Naive thymus-derived CD4-positive, alpha-beta T cell (primary cell): ENCODE measurements around the gene WNT11. TPM values are rescaled to one million over a fixed set of nuclear protein-coding genes. Genes with fewer than 3 reads are reported as not detected.
A peak's percentile ranks its signal among the peaks of the same experiment; 100 is the strongest.

Experiments used
- ATAC-seq: fragments of 150-1000 bp; cut with Tn5 transposase; 2 replicates; pipeline ENCODE4 v1.10.0; 2021; ENCODE audit warnings: mild to moderate bottlenecking, moderate library complexity
- CTCF ChIA-PET: fragments of 350-600 bp; sonication (Branson Sonifier 250); formaldehyde crosslinking; loops from one replicate; lab custom pipeline; 2021; ENCODE audit warnings: antibody characterized with exemption; lab: Charles Lee
- POLR2A ChIA-PET: fragments of 350-600 bp; sonication (Branson Sonifier 250); formaldehyde crosslinking; loops from one replicate; lab custom pipeline; 2021; ENCODE audit warnings: antibody characterized with exemption, inconsistent platforms; lab: Charles Lee
- DNase-seq, 9 donors: peaks; one replicate each; pipeline versions ENCODE4 v3.0.0 to v3.0.0-alpha.2; 2020 to 2022; ENCODE audit warnings: mixed read lengths in 1 of 9
- H3K27ac ChIP-seq: one replicate; pipeline ENCODE4 v1.7.0; 2013; ENCODE audit warnings: mild to moderate bottlenecking, low read depth, low read length, moderate library complexity
- H3K27me3 ChIP-seq, 2 donors: one replicate each; pipeline ENCODE4 v1.7.0; 2013; ENCODE audit warnings: low read length in 2 of 2, mild to moderate bottlenecking in 2 of 2, moderate library complexity in 2 of 2; ENCODE audit not compliant: control insufficient read depth in 2 of 2, insufficient read depth in 2 of 2
- H3K36me3 ChIP-seq, 3 experiments: 1 replicate in 2 of 3; 2 replicates in 1 of 3; pipeline ENCODE4 v1.7.0; 2013; ENCODE audit warnings: low read length in 3 of 3, mild to moderate bottlenecking in 3 of 3, moderate library complexity in 1 of 3; ENCODE audit not compliant: insufficient read depth in 3 of 3, control insufficient read depth in 2 of 3
- H3K4me1 ChIP-seq, 2 donors: one replicate each; pipeline ENCODE4 v1.7.0; 2013; ENCODE audit warnings: low read length in 2 of 2, mild to moderate bottlenecking in 2 of 2, moderate library complexity in 1 of 2; ENCODE audit not compliant: control insufficient read depth in 2 of 2, insufficient read depth in 2 of 2
- H3K4me3 ChIP-seq: 2 replicates; pipeline ENCODE4 v1.7.0; 2013; ENCODE audit warnings: mild to moderate bottlenecking, low read length
- H3K9me3 ChIP-seq, 3 experiments: 1 replicate in 2 of 3; 2 replicates in 1 of 3; pipeline ENCODE4 v1.7.0; 2013; ENCODE audit warnings: low read length in 3 of 3; ENCODE audit not compliant: control insufficient read depth in 2 of 3
- H3K27ac Mint-ChIP-seq, 9 donors: one replicate each; pipeline ENCODE4 v1.8.0; 2020 to 2022; ENCODE audit warnings: mixed read lengths in 9 of 9, mild to moderate bottlenecking in 8 of 9, moderate library complexity in 5 of 9, inconsistent platforms in 2 of 9
- H3K27me3 Mint-ChIP-seq, 5 donors: one replicate each; pipeline ENCODE4 v1.8.0; 2021 to 2022; ENCODE audit warnings: mixed read lengths in 5 of 5, mild to moderate bottlenecking in 1 of 5
- H3K36me3 Mint-ChIP-seq, 5 donors: one replicate each; pipeline ENCODE4 v1.8.0; 2020 to 2022; ENCODE audit warnings: mixed read lengths in 5 of 5, mild to moderate bottlenecking in 3 of 5, inconsistent platforms in 1 of 5
- H3K4me1 Mint-ChIP-seq, 7 donors: one replicate each; pipeline ENCODE4 v1.8.0; 2020 to 2022; ENCODE audit warnings: mixed read lengths in 7 of 7, mild to moderate bottlenecking in 3 of 7, inconsistent platforms in 1 of 7
- H3K4me3 Mint-ChIP-seq, 10 donors: one replicate each; pipeline ENCODE4 v1.8.0; 2020 to 2022; ENCODE audit warnings: mild to moderate bottlenecking in 10 of 10, mixed read lengths in 10 of 10, moderate library complexity in 6 of 10, inconsistent platforms in 2 of 10
- H3K9me3 Mint-ChIP-seq, 11 donors: one replicate each; pipeline ENCODE4 v1.8.0; 2020 to 2022; ENCODE audit warnings: mixed read lengths in 11 of 11, mild to moderate bottlenecking in 4 of 11, inconsistent platforms in 1 of 11, moderate library complexity in 1 of 11
- intact Hi-C, 2 donors: fragments of 100-400 bp; cut with micrococcal nuclease; formaldehyde crosslinking; loops; one replicate each; pipeline ENCODE4 v1.15.1; 2023
- polyA plus RNA-seq, 2 donors: library from polyadenylated mRNA; unstranded; fragments of 300-500 nt; fragmentation: Illumina TruSeq; gene quantifications; one replicate each; pipeline ENCODE4 v1.2.3, GENCODE V29; 2021
- total RNA-seq, 6 experiments: library from RNA in 5 of 6; stranded (reverse) in 5 of 6; gene quantifications; 1 replicate in 5 of 6; 2 replicates in 1 of 6; pipeline ENCODE4 v1.2.3 and lab custom pipeline; 2021 to 2026

The WNT11 gene
- total and polyA plus RNA-seq, 7 experiments from 2014 or later: 0.16 to 0.45 (median 0.27) TPM; not detected in 4

DNA sequence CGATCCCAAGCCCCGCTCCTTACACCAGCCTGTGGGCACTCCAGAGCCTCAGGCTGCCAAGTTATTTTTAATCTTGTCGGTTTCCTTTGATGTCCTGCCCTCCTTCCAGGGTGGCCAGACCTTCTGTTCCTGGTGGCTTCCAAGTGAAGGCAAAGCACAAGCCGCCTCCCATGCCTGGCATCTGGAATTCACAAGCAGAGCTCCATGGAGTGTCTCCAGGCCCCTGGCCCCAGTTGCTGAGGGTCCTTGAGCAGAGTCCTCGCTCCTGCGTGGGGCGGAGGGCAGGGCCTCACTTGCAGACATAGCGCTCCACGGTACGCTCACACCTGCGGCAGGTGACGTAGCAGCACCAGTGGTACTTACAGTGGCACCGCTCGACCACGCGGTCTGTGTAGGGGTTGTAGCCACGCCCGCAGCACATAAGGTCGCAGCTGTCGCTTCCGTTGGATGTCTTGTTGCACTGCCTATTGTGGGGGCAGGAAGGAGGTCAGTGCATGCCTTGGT lies 19.5 kb downstream of the WNT11 start:
- no peaks in the 10 kb centered on the region for H3K36me3 ChIP-seq
- ATAC-seq (no peak), DNase-seq (no peak)
- no peak overlapping the region for H3K27ac ChIP-seq
- Mint-ChIP-seq H3K27ac (no peak overlapping the region), H3K9me3 (no peaks in the 10 kb centered on the region), H3K4me3 (no peak overlapping the region), H3K4me1 (peaks cover 0 to 2% (median 0%) of the 10 kb centered on the region in 7 donors), H3K27me3 (no peaks in the 10 kb centered on the region), H3K36me3 (no peaks in the 10 kb centered on the region)
- intact Hi-C loops: no loop called here
- no peak overlapping the region for H3K4me3 ChIP-seq
- H3K4me1 ChIP-seq: no peaks in the 10 kb centered on the region
- ChIA-PET CTCF (interaction anchor here (0.6 kb wide), 1 partner anchor 87 kb away, joined by 3 read pairs; no protein-coding TSS in a partner anchor), POLR2A (no interaction called here)
- no peaks in the 10 kb centered on the region for H3K27me3 ChIP-seq
- no peaks in the 10 kb centered on the region for H3K9me3 ChIP-seq

DNA sequence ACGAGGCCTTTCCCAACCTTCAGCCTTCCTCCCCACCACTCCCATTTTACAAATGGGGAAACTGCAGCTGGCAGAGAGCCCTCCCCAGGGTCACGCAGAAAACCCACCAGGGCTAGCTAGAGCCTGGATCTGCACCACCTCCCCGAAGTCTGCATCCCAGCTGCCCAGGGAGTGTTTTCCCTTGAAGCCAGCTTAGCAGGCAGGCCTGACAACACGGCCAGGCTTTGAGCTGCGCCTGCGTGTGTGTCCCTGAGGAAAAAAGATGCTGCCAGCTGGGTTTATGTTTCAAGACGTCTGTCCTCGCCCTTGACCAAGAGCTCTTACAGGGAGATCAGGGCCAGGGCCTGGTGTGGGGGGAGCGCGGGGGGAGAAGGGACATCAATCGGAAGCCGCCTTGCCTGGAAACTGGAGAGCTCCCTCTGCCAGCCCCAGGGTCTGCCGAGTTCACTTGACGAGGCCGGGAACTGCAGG lies 20.3 kb downstream of the WNT11 start:
- H3K4me3 ChIP-seq: no peak overlapping the region
- no peaks in the 10 kb centered on the region for H3K4me1 ChIP-seq
- no peak overlapping the region for H3K4me3 Mint-ChIP-seq
- no peaks in the 10 kb centered on the region for H3K36me3 ChIP-seq
- H3K9me3 Mint-ChIP-seq: no peaks in the 10 kb centered on the region
- ATAC-seq (no peak), DNase-seq (no peak)
- ChIA-PET POLR2A (no interaction called here), CTCF (no interaction called here)
- intact Hi-C loops: no loop called here
- no peaks in the 10 kb centered on the region for H3K9me3 ChIP-seq
- H3K27ac Mint-ChIP-seq: peak overlapping the region in 1 of 9 donors; percentile 47
- no peak overlapping the region for H3K27ac ChIP-seq
- peaks cover 0 to 2% (median 0%) of the 10 kb centered on the region in 7 donors for H3K4me1 Mint-ChIP-seq
- no peaks in the 10 kb centered on the region for H3K36me3 Mint-ChIP-seq
- H3K27me3 ChIP-seq: no peaks in the 10 kb centered on the region
- no peaks in the 10 kb centered on the region for H3K27me3 Mint-ChIP-seq

DNA sequence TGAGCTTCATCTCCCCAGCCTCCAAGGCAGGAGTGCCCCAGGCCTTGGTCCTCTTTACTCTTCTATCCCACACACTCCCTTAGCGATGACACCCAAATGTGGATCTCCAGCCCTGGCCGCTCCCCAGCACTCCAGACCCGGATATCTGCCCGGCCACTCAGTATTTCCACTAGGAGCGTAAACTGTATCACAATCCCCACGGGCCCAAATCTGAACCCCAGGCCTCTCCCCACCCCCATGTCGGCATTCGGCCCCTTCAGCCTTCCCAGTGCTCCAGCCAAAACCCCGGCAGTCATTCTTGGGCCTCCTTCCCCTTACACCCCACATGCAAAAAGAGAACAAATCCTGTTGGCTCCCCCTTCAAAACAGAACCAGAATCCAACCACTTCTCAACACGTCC lies 20.8 kb downstream of the WNT11 start:
- no peak for ATAC-seq
- CTCF ChIA-PET: no interaction called here

DNA sequence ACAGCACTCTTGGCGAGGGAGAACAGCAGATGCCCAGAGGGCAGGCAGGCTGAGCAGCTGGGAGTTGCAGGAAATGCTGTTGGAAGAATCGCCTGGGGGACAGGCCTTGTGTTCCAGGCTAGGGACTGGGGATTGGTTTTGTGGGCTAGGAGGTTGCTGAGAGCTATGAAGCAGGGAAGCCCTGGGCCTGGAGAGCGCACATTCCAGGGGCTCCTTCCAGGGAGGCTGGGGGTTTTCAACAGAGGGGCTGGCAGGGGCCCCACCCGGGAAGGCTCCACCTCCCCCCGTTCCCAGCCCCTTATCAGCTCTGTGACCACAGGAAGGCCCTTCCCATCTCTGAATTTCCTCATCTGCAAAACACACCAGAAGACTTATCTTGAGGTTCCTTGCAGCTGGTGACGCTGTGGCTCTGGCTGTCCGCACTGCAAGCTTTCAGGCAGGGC lies 21.7 kb downstream of the WNT11 start:
- peak overlapping the region in 1 of 10 donors; percentile 17 for H3K4me3 Mint-ChIP-seq
- no peaks in the 10 kb centered on the region for H3K9me3 Mint-ChIP-seq
- DNase-seq: no peak
- H3K27me3 ChIP-seq: no peaks in the 10 kb centered on the region
- intact Hi-C loops: no loop called here
- no peaks in the 10 kb centered on the region for H3K27me3 Mint-ChIP-seq
- no peak for ATAC-seq
- no peaks in the 10 kb centered on the region for H3K4me1 ChIP-seq
- ChIA-PET POLR2A (no interaction called here), CTCF (no interaction called here)
- H3K4me1 Mint-ChIP-seq: peaks cover 0 to 2% (median 0%) of the 10 kb centered on the region in 7 donors
- no peak overlapping the region for H3K4me3 ChIP-seq
- no peaks in the 10 kb centered on the region for H3K36me3 Mint-ChIP-seq
- no peaks in the 10 kb centered on the region for H3K36me3 ChIP-seq
- H3K9me3 ChIP-seq: no peaks in the 10 kb centered on the region
- H3K27ac ChIP-seq: no peak overlapping the region
- no peak overlapping the region for H3K27ac Mint-ChIP-seq

More for the DNA sequence above, 20.8 kb downstream of the WNT11 start:
- intact Hi-C loops: no loop called here
- Mint-ChIP-seq H3K36me3 (no peaks in the 10 kb centered on the region), H3K9me3 (no peaks in the 10 kb centered on the region), H3K27me3 (no peaks in the 10 kb centered on the region), H3K27ac (peak overlapping the region in 1 of 9 donors; percentile 47), H3K4me1 (peaks cover 0 to 2% (median 0%) of the 10 kb centered on the region in 7 donors), H3K4me3 (no peak overlapping the region)
- H3K36me3 ChIP-seq: no peaks in the 10 kb centered on the region
- H3K27ac ChIP-seq: no peak overlapping the region
- H3K27me3 ChIP-seq: no peaks in the 10 kb centered on the region
- no peaks in the 10 kb centered on the region for H3K4me1 ChIP-seq
- H3K4me3 ChIP-seq: no peak overlapping the region
- no peak for DNase-seq
- H3K9me3 ChIP-seq: no peaks in the 10 kb centered on the region
- POLR2A ChIA-PET: no interaction called here

DNA sequence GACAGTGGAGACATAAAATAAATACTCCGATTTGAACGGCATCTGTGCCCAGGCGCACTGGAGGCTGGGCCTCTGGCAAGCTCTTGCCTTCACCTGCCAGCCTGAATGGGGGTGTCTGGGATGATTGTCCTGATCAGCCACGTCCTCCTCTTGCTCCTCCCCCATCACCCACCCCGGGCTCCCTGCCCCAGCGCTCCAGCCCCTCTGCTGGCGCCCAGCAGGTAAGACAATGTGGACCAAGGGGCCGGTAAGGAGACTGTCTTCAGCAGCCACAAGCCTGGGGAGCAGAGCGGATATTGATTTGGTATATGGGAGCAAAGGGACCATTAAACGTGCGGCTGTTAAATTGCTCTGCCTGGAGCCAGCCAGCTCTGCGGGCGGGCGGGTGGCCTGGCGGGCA lies 24.9 kb downstream of the WNT11 start:
- no peak for DNase-seq
- H3K27ac ChIP-seq: no peak overlapping the region
- H3K4me3 Mint-ChIP-seq: no peak overlapping the region
- no peaks in the 10 kb centered on the region for H3K27me3 ChIP-seq
- CTCF ChIA-PET: no interaction called here
- POLR2A ChIA-PET: no interaction called here
- H3K36me3 Mint-ChIP-seq: no peaks in the 10 kb centered on the region
- H3K27me3 Mint-ChIP-seq: no peaks in the 10 kb centered on the region
- H3K36me3 ChIP-seq: no peaks in the 10 kb centered on the region
- ATAC-seq: no peak
- no peak overlapping the region for H3K27ac Mint-ChIP-seq
- intact Hi-C loops: no loop called here
- no peaks in the 10 kb centered on the region for H3K4me1 ChIP-seq
- peaks cover 0 to 2% (median 0%) of the 10 kb centered on the region in 7 donors for H3K4me1 Mint-ChIP-seq
- H3K4me3 ChIP-seq: no peak overlapping the region
- H3K9me3 Mint-ChIP-seq: no peaks in the 10 kb centered on the region
- no peaks in the 10 kb centered on the region for H3K9me3 ChIP-seq

DNA sequence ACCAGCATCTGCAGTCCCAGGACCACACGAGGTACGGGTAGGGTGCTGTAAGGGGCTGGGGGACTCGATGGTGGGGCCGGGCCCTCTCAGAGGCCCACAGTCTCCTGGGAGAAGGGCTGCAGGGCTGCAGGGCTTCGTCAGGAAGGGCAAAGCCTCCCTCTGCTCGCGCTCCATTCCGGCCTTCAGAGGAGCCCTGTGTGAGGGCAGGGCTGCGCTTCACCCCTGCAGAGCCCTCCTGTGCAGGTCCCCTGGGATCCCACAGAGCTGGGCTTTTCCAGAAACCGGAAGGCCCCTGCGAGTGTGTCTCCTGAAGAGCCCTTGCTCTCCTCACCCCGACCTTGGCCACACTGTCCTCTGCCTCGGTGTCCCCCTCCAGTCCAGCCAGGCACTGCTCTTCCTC lies 27.2 kb downstream of the WNT11 start:
- Histone ChIP-seq H3K27me3 (no peaks in the 10 kb centered on the region), H3K27ac (no peak overlapping the region), H3K4me1 (no peaks in the 10 kb centered on the region), H3K9me3 (no peaks in the 10 kb centered on the region), H3K36me3 (no peaks in the 10 kb centered on the region), H3K4me3 (no peak overlapping the region)
- DNase-seq (no peak), ATAC-seq (no peak)
- Mint-ChIP-seq H3K9me3 (no peaks in the 10 kb centered on the region), H3K36me3 (no peaks in the 10 kb centered on the region), H3K27me3 (peaks cover 0 to 2% (median 0%) of the 10 kb centered on the region in 5 donors), H3K4me3 (no peak overlapping the region), H3K27ac (no peak overlapping the region), H3K4me1 (no peaks in the 10 kb centered on the region)
- CTCF ChIA-PET: no interaction called here
- intact Hi-C loops: no loop called here
- POLR2A ChIA-PET: no interaction called here

DNA sequence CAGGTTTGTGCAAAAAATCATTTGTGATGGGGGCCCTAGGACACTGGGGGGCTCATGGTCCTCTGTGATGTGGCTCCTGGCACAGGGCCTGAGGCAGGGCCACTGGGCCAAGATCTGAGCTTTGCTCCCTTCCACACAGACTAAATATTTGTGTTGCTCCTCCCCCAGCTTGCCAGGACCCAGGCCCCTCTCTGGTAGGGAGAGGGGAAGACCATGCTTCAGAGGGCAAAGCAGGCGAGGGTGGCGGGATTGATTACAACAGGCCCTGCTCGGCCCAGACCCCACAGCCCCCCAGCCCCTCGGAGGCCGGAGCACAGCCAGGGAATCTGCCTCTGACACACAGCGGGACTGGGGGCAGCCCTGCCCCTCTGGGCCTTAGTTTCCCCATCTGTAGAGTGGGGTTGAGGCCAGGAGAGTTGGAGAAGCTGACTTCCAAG lies 29.0 kb downstream of the WNT11 start:
- Histone ChIP-seq H3K4me3 (no peak overlapping the region), H3K27me3 (no peaks in the 10 kb centered on the region), H3K9me3 (no peaks in the 10 kb centered on the region), H3K27ac (no peak overlapping the region), H3K36me3 (no peaks in the 10 kb centered on the region), H3K4me1 (no peaks in the 10 kb centered on the region)
- Mint-ChIP-seq H3K27me3 (peaks cover 0 to 2% (median 0%) of the 10 kb centered on the region in 5 donors), H3K36me3 (no peaks in the 10 kb centered on the region), H3K4me3 (no peak overlapping the region), H3K9me3 (no peaks in the 10 kb centered on the region), H3K27ac (no peak overlapping the region), H3K4me1 (peaks cover 0 to 1% (median 0%) of the 10 kb centered on the region in 7 donors)
- DNase-seq: no peak
- ChIA-PET CTCF (no interaction called here), POLR2A (no interaction called here)
- intact Hi-C loops: no loop called here
- no peak for ATAC-seq
